ENCODE results near the gene ANTXR1. TPM values are rescaled to one million over a fixed set of nuclear protein-coding genes. Genes with fewer than 3 reads are reported as not detected.

The ANTXR1 gene
- total RNA-seq, 1 experiment from 2014 or later, result 37.3 TPM

DNA sequence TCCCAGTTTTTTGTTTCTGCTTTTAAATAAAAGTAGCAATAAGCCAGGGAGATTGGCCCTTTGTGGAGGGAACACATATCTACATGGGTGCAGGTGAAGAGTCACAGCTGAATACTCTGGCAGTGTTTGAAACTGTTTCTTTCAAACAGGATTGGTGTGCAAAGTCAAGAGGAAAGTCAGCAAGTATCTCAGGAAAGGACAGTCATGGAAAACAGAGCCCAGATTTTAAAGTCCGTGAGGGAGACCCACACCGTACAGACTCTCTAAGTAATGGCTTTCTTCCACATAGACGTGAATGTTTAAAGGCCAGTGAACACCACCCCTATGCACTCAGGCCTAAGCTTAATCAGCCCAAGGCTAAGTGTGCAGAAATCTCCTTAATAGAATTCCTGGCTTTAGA lies 278.7 kb downstream of the ANTXR1 start:
- Histone ChIP-seq H3K56ac (ENCODE audit: insufficient read length, low read depth, low read length) (no peak overlapping the region), H2BK5ac (ENCODE audit: insufficient read length, low read length) (no peak overlapping the region), H3K4me1 (ENCODE audit: insufficient read depth, low read length) (no peaks in the 10 kb centered on the region), H4K91ac (ENCODE audit: insufficient read length, low read depth, low read length) (no peak overlapping the region), H4K5ac (ENCODE audit: insufficient read length, low read depth, low read length) (no peak overlapping the region), H3K23me2 (ENCODE audit: insufficient read length, low read depth, low read length, poor library complexity, severe bottlenecking) (no peaks in the 10 kb centered on the region), H3K4ac (ENCODE audit: low read depth, low read length) (no peak overlapping the region), H3K79me1 (ENCODE audit: insufficient read depth, low read depth, low read length, poor library complexity, severe bottlenecking) (no peaks in the 10 kb centered on the region), H3K14ac (ENCODE audit: insufficient read depth, low read length) (no peak overlapping the region), H2AFZ (ENCODE audit: low read length) (no peak overlapping the region), H3T11ph (ENCODE audit: low read length) (no peak overlapping the region), H2BK15ac (ENCODE audit: low read depth, low read length) (no peak overlapping the region), H2BK12ac (ENCODE audit: insufficient read length, low read depth, low read length) (no peak overlapping the region), H4K20me1 (ENCODE audit: control insufficient read depth, insufficient read depth, insufficient read length) (no peaks in the 10 kb centered on the region), H3K18ac (ENCODE audit: insufficient read length, low read depth, low read length) (no peak overlapping the region), H4K8ac (replicated peaks; ENCODE audit: insufficient read length, low read depth, low read length) (no peak overlapping the region), H3K27me3 (ENCODE audit: insufficient read depth, low read length) (no peaks in the 10 kb centered on the region; the same call in 1 of the 2 replicates), H3K79me2 (ENCODE audit: insufficient read depth, low read length) (no peaks in the 10 kb centered on the region), H2BK20ac (ENCODE audit: low read depth, low read length, poor library complexity, severe bottlenecking) (no peak overlapping the region), H3K9ac (ENCODE audit: extremely low read depth, insufficient read length, low read length) (no peak overlapping the region), H3K27ac (ENCODE audit: insufficient read length, low read depth, low read length) (no peak overlapping the region), H2BK120ac (ENCODE audit: low read depth, low read length, poor library complexity, severe bottlenecking) (no peak overlapping the region), H2AK5ac (ENCODE audit: insufficient read length, low read length) (no peak overlapping the region), H3K4me2 (ENCODE audit: insufficient read depth, insufficient read length, low read length) (no peak overlapping the region), H3K9me3 (ENCODE audit: control insufficient read depth, low read depth, low read length) (no peaks in the 10 kb centered on the region), H3K23ac (ENCODE audit: insufficient read length, low read depth, low read length) (no peak overlapping the region)
- H3K36me3 Mint-ChIP-seq (ENCODE audit: insufficient read depth in 1 of 3, low read depth in 3 of 3), result no peaks in the 10 kb centered on the region
- H3K27ac Mint-ChIP-seq, result no peak overlapping the region
- no peak for DNase-seq
- no peak overlapping the region for H3K4me3 Mint-ChIP-seq
- H3K4me1 Mint-ChIP-seq, result peaks cover 4 to 6% of the 10 kb centered on the region in 2 experiments; a peak in 3 of 4 replicates
- TF ChIP-seq, protein P1, sequence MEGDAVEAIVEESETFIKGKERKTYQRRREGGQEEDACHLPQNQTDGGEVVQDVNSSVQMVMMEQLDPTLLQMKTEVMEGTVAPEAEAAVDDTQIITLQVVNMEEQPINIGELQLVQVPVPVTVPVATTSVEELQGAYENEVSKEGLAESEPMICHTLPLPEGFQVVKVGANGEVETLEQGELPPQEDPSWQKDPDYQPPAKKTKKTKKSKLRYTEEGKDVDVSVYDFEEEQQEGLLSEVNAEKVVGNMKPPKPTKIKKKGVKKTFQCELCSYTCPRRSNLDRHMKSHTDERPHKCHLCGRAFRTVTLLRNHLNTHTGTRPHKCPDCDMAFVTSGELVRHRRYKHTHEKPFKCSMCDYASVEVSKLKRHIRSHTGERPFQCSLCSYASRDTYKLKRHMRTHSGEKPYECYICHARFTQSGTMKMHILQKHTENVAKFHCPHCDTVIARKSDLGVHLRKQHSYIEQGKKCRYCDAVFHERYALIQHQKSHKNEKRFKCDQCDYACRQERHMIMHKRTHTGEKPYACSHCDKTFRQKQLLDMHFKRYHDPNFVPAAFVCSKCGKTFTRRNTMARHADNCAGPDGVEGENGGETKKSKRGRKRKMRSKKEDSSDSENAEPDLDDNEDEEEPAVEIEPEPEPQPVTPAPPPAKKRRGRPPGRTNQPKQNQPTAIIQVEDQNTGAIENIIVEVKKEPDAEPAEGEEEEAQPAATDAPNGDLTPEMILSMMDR (conservative IDR thresholded peaks at IDR 0.05), result no peak
- no CpG with 5 or more reads among the region's 3 CpGs for WGBS (ENCODE audit: extremely low coverage, insufficient read length, low lambda C conversion rate)
- no peaks in the 10 kb centered on the region; the same call in 1 of the 2 replicates for H3K27me3 Mint-ChIP-seq (ENCODE audit: low read depth)
- no peaks in the 10 kb centered on the region for H3K9me3 Mint-ChIP-seq
